HG03103 (cell line): ENCODE measurements around the gene ELAVL2.

Experiments
- ATAC-seq: cut with Tn5 transposase; IDR thresholded peaks from one replicate; pipeline ENCODE4 v1.9.1; 2021; ENCODE audit warnings: low read depth; ENCODE audit not compliant: unreplicated experiment

Gene ELAVL2

GRCh38 chr9:23774266-23774665 lies 51.8 kb downstream of the ELAVL2 start:
- no peak for ATAC-seq

- no peak for ATAC-seq
Observed at GRCh38 chr9:23772385-23772783, 53.7 kb downstream of the ELAVL2 start.

- ATAC-seq, result no peak
Observed at GRCh38 chr9:23771746-23772384, 54.2 kb downstream of the ELAVL2 start.

GRCh38 chr9:23769307-23769935 lies 56.6 kb downstream of the ELAVL2 start:
- ATAC-seq, result no peak

- no peak for ATAC-seq
Observed at GRCh38 chr9:23768861-23769260, 57.2 kb downstream of the ELAVL2 start.

GRCh38 chr9:23766613-23767012 lies 59.4 kb downstream of the ELAVL2 start:
- ATAC-seq, result no peak

GRCh38 chr9:23765561-23765960 lies 60.5 kb downstream of the ELAVL2 start:
- no peak for ATAC-seq

- no peak for ATAC-seq
Observed at GRCh38 chr9:23764219-23764618, 61.8 kb downstream of the ELAVL2 start.

- no peak for ATAC-seq
Observed at GRCh38 chr9:23754551-23754950, 71.5 kb downstream of the ELAVL2 start.

GRCh38 chr9:23752859-23753258 lies 73.2 kb downstream of the ELAVL2 start:
- ATAC-seq, result no peak

GRCh38 chr9:23751633-23752032 lies 74.4 kb downstream of the ELAVL2 start:
- no peak for ATAC-seq

- no peak for ATAC-seq
Observed at GRCh38 chr9:23750808-23751207, 75.2 kb downstream of the ELAVL2 start.

GRCh38 chr9:23747088-23748075 lies 78.7 kb downstream of the ELAVL2 start:
- ATAC-seq, result no peak

GRCh38 chr9:23746317-23746716 lies 79.7 kb downstream of the ELAVL2 start:
- no peak for ATAC-seq

- no peak for ATAC-seq
Observed at GRCh38 chr9:23743036-23743435, 83.0 kb downstream of the ELAVL2 start.

- no peak for ATAC-seq
Observed at GRCh38 chr9:23741351-23741750, 84.7 kb downstream of the ELAVL2 start.

GRCh38 chr9:23740531-23740930 lies 85.5 kb downstream of the ELAVL2 start:
- no peak for ATAC-seq

GRCh38 chr9:23739753-23740152 lies 86.3 kb downstream of the ELAVL2 start:
- ATAC-seq, result no peak

- ATAC-seq, result no peak
Observed at GRCh38 chr9:23736293-23736692, 89.7 kb downstream of the ELAVL2 start.

GRCh38 chr9:23733495-23734078 lies 92.5 kb downstream of the ELAVL2 start:
- ATAC-seq, result no peak

- no peak for ATAC-seq
Observed at GRCh38 chr9:23731353-23731752, 94.7 kb downstream of the ELAVL2 start.
